WTC11 (cell line): ENCODE results near the gene POLK.

Experiments
- CTCF ChIP-seq: fragments of 200-600 bp; IDR thresholded peaks from 2 replicates; pipeline ENCODE4 v1.8.0; 2022; ENCODE audit warnings: antibody characterized with exemption
- NR1H2 ChIP-seq: sonication (generic); formaldehyde crosslinking; IDR thresholded peaks from 2 replicates; pipeline ENCODE4 v1.9.0; 2021; ENCODE audit warnings: mild to moderate bottlenecking, moderate library complexity, missing genetic modification reagents
- OVOL2 ChIP-seq: fragments of 250-450 bp; sonication (Bioruptor Pico); IDR thresholded peaks from 2 replicates; pipeline ENCODE4 v1.9.0; 2021; ENCODE audit warnings: mild to moderate bottlenecking, borderline replicate concordance
- SMAD3 ChIP-seq: sonication (generic); formaldehyde crosslinking; IDR thresholded peaks from 2 replicates; pipeline ENCODE4 v1.8.0; 2022; ENCODE audit warnings: missing genetic modification reagents, mild to moderate bottlenecking, borderline replicate concordance
- ZNF281 ChIP-seq: sonication (generic); formaldehyde crosslinking; IDR thresholded peaks from 2 replicates; pipeline ENCODE4 v1.8.0; 2023; ENCODE audit warnings: mild to moderate bottlenecking, missing genetic modification reagents

- TF ChIP-seq CTCF (no peak), NR1H2 (CRISPR knock-in tag) (no peak), OVOL2 (CRISPR knock-in tag) (no peak), ZNF281 (CRISPR knock-in tag) (no peak), SMAD3 (no peak)
Measured at GRCh38 chr5:75568202-75568601, 56.5 kb downstream of the POLK start.
